Liver (tissue), 3 donors: ENCODE measurements around the gene ERBB3.

Source experiments
- RAD21 ChIP-seq, 2 donors: IDR thresholded peaks; 2 replicates each; pipeline ENCODE4 v1.6.1; 2016; ENCODE audit warnings: antibody characterized with exemption in 2 of 2, mild to moderate bottlenecking in 2 of 2
- REST ChIP-seq: IDR thresholded peaks from 2 replicates; pipeline ENCODE4 v1.6.1; 2016; ENCODE audit warnings: antibody characterized with exemption, mild to moderate bottlenecking
- TF ChIP-seq, protein P1 (sequence below): fragments of 150-350 bp; IDR thresholded peaks from 2 replicates; pipeline ENCODE4 v1.5.1; 2017; ENCODE audit warnings: improper control_type of control experiment, low read depth, low read length; ENCODE audit not compliant: missing input control
- donor health status: healthy.
- donor health status: healthy.

- TF ChIP-seq, protein P1, sequence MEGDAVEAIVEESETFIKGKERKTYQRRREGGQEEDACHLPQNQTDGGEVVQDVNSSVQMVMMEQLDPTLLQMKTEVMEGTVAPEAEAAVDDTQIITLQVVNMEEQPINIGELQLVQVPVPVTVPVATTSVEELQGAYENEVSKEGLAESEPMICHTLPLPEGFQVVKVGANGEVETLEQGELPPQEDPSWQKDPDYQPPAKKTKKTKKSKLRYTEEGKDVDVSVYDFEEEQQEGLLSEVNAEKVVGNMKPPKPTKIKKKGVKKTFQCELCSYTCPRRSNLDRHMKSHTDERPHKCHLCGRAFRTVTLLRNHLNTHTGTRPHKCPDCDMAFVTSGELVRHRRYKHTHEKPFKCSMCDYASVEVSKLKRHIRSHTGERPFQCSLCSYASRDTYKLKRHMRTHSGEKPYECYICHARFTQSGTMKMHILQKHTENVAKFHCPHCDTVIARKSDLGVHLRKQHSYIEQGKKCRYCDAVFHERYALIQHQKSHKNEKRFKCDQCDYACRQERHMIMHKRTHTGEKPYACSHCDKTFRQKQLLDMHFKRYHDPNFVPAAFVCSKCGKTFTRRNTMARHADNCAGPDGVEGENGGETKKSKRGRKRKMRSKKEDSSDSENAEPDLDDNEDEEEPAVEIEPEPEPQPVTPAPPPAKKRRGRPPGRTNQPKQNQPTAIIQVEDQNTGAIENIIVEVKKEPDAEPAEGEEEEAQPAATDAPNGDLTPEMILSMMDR, result no peak
- no peak for TF ChIP-seq RAD21 (IDR thresholded peaks at IDR 0.05)
- TF ChIP-seq REST, result no peak
Observed at GRCh38 chr12:56086096-56086495, 6.1 kb downstream of the ERBB3 start.
